HCT116 (cell line): ENCODE data around the gene IGFN1. TPM values are rescaled to one million over a fixed set of nuclear protein-coding genes. Genes with fewer than 3 reads are reported as not detected.

Source experiments
- ATAC-seq: fragments of 200-7000 bp; cut with Tn5 transposase; 2 replicates; pipeline ENCODE4 v1.9.1; 2020; ENCODE audit warnings: mild to moderate bottlenecking, moderate library complexity
- BruUV-seq: library from RNA; stranded (reverse); fragments of 400-500 nt; replicated peaks from 2 replicates; lab custom pipeline; 2021; lab: Mats Ljungman, UMichigan
- CTCF ChIA-PET: fragments of 300-600 bp; sonication (Branson Sonifier 250); formaldehyde crosslinking; loops from one replicate; lab custom pipeline; 2021; ENCODE audit warnings: antibody characterized with exemption; lab: Charles Lee
- POLR2A ChIA-PET: fragments of 300-600, 350-600 bp; sonication (Branson Sonifier 250); formaldehyde crosslinking; loops from one replicate; lab custom pipeline; 2021; ENCODE audit warnings: antibody characterized with exemption; lab: Charles Lee
- RAD21 ChIA-PET, 2 experiments: fragments of 300-600 bp; sonication (Branson Sonifier 250); formaldehyde crosslinking; loops; one replicate each; lab custom pipeline; 2023; ENCODE audit warnings: low total read pairs in 2 of 2; ENCODE audit not compliant: uncharacterized antibody in 2 of 2, unreplicated experiment in 2 of 2, low non-redundant PET in 1 of 2; lab: Charles Lee
- DNase-seq: peaks from one replicate; pipeline ENCODE4 v3.0.0-alpha.2; 2010; ENCODE audit warnings: low read depth, low spot score
- H2AFZ ChIP-seq: fragments of 200-600 bp; shearing (Covaris generic), sonication (generic); 2 replicates; pipeline ENCODE4 v1.6.1; 2017; ENCODE audit warnings: low read depth, mixed run types, mixed read lengths, antibody characterized with exemption, low read length; ENCODE audit not compliant: poor library complexity, severe bottlenecking
- H3K27ac ChIP-seq: 2 replicates; pipeline ENCODE4 v1.5.1; 2012; ENCODE audit warnings: low read depth, low read length
- H3K27me3 ChIP-seq: fragments of 200-600 bp; sonication (generic); 2 replicates; pipeline ENCODE4 v1.6.1; 2016; ENCODE audit warnings: mixed run types, low read length, mixed read lengths; ENCODE audit not compliant: insufficient read depth
- H3K36me3 ChIP-seq, 2 experiments: fragments of 200-500 bp in 1 of 2; fragments of 200-600 bp in 1 of 2; sonication (Bioruptor generic) in 1 of 2; sonication (generic) in 1 of 2; 2 replicates each; pipeline versions ENCODE4 v1.5.1 to v1.6.1; 2014 to 2016; ENCODE audit warnings: low read length in 2 of 2, inconsistent platforms in 1 of 2, mixed read lengths in 1 of 2, mixed run types in 1 of 2; ENCODE audit not compliant: insufficient read depth in 2 of 2, control insufficient read depth in 1 of 2
- H3K4me1 ChIP-seq, 2 experiments: fragments of 200-600 bp in 1 of 2; sonication (generic) in 1 of 2; 2 replicates each; pipeline versions ENCODE4 v1.5.1 to v1.6.1; 2012 to 2017; ENCODE audit warnings: low read length in 2 of 2, inconsistent platforms in 1 of 2, mild to moderate bottlenecking in 1 of 2, mixed read lengths in 1 of 2, mixed run types in 1 of 2, moderate library complexity in 1 of 2; ENCODE audit not compliant: insufficient read depth in 2 of 2, control insufficient read depth in 1 of 2
- H3K4me2 ChIP-seq: fragments of 200-600 bp; sonication (generic); 2 replicates; pipeline ENCODE4 v1.6.1; 2017; ENCODE audit warnings: mixed run types, low read length, mixed read lengths
- H3K4me3 ChIP-seq, 2 experiments: fragments of 200-600 bp in 1 of 2; sonication (generic) in 1 of 2; replicated peaks in 1 of 2; 2 replicates each; pipeline ENCODE4 v1.5.1; 2011 to 2016; ENCODE audit warnings: low read length in 2 of 2, control low read depth in 1 of 2, low read depth in 1 of 2, mild to moderate bottlenecking in 1 of 2, mixed read lengths in 1 of 2, mixed run types in 1 of 2
- H3K79me2 ChIP-seq: fragments of 200-600 bp; sonication (generic); 2 replicates; pipeline ENCODE4 v1.6.1; 2017; ENCODE audit warnings: mild to moderate bottlenecking, mixed run types, low read length, moderate library complexity, mixed read lengths; ENCODE audit not compliant: insufficient read depth
- H3K9ac ChIP-seq: fragments of 200-600 bp; sonication (generic); 2 replicates; pipeline ENCODE4 v1.6.1; 2016; ENCODE audit warnings: low read length, mixed read lengths
- H3K9me2 ChIP-seq: fragments of 200-600 bp; sonication (generic), shearing (Covaris generic); 2 replicates; pipeline ENCODE4 v1.6.1; 2017; ENCODE audit warnings: mixed run types, mild to moderate bottlenecking, moderate library complexity; ENCODE audit not compliant: insufficient read depth
- H3K9me3 ChIP-seq, 2 experiments: fragments of 200-500 bp in 1 of 2; fragments of 200-600 bp in 1 of 2; sonication (Bioruptor generic) in 1 of 2; sonication (generic) in 1 of 2; 2 replicates each; pipeline ENCODE4 v1.6.1; 2014 to 2017; ENCODE audit warnings: low read length in 2 of 2, mixed read lengths in 2 of 2, inconsistent platforms in 1 of 2, low read depth in 1 of 2, mild to moderate bottlenecking in 1 of 2, mixed run types in 1 of 2, moderate library complexity in 1 of 2; ENCODE audit not compliant: control insufficient read depth in 1 of 2, insufficient read depth in 1 of 2
- H4K20me1 ChIP-seq: fragments of 200-600 bp; sonication (generic), shearing (Covaris generic); 2 replicates; pipeline ENCODE4 v1.6.1; 2017; ENCODE audit warnings: mixed run types, mild to moderate bottlenecking, moderate library complexity; ENCODE audit not compliant: insufficient read depth
- CBX3 ChIP-seq: IDR thresholded peaks from 2 replicates; pipeline ENCODE4 v1.6.1; 2012; ENCODE audit warnings: low read depth
- CEBPB ChIP-seq: IDR thresholded peaks from 2 replicates; pipeline ENCODE4 v1.6.1; 2012; ENCODE audit warnings: low read depth
- EZH2 ChIP-seq: fragments of 200-600 bp; sonication (generic); IDR thresholded peaks from 2 replicates; pipeline ENCODE4 v1.6.1; 2017; ENCODE audit warnings: antibody characterized with exemption, mixed run types
- FOSL1 ChIP-seq: IDR thresholded peaks from 2 replicates; pipeline ENCODE4 v1.6.1; 2012; ENCODE audit warnings: low read depth
- JUND ChIP-seq: IDR thresholded peaks from 2 replicates; pipeline ENCODE4 v1.6.1; 2012
- POLR2A ChIP-seq: IDR thresholded peaks from 2 replicates; pipeline ENCODE4 v1.7.0; 2011; ENCODE audit warnings: borderline replicate concordance; ENCODE audit not compliant: insufficient read depth, insufficient read length; ENCODE audit errors: extremely low read depth
- POLR2AphosphoS5 ChIP-seq: IDR thresholded peaks from 2 replicates; pipeline ENCODE4 v1.6.1; 2011; ENCODE audit warnings: mild to moderate bottlenecking, low read depth, low read length, moderate library complexity
- REST ChIP-seq: IDR thresholded peaks from 2 replicates; pipeline ENCODE4 v1.6.1; 2012; ENCODE audit warnings: low read depth
- SIN3A ChIP-seq: IDR thresholded peaks from 2 replicates; pipeline ENCODE4 v1.6.1; 2012; ENCODE audit warnings: low read depth
- SP1 ChIP-seq: IDR thresholded peaks from 2 replicates; pipeline ENCODE4 v1.6.1; 2012; ENCODE audit warnings: low read depth
- TCF7L2 ChIP-seq: IDR thresholded peaks from 2 replicates; pipeline ENCODE4 v1.7.0; 2011; ENCODE audit warnings: borderline replicate concordance, inconsistent platforms; ENCODE audit not compliant: insufficient read depth, insufficient read length; ENCODE audit errors: extremely low read depth
- YY1 ChIP-seq: IDR thresholded peaks from 2 replicates; pipeline ENCODE4 v1.6.1; 2011; ENCODE audit warnings: low read length, low read depth, moderate library complexity, mild to moderate bottlenecking; ENCODE audit not compliant: insufficient replicate concordance; ENCODE audit errors: extremely low read depth
- ZFX ChIP-seq: fragments of 450-650 bp; IDR thresholded peaks from 2 replicates; pipeline ENCODE4 v1.6.1; 2017
- intact Hi-C: fragments of 100-400 bp; cut with micrococcal nuclease; formaldehyde crosslinking; loops from 2 replicates; pipeline ENCODE4 v1.10.0; 2022
- total RNA-seq: library from RNA; stranded (reverse); gene quantifications from one replicate; pipeline ENCODE4 v1.2.1, GENCODE V29; 2021; ENCODE audit not compliant: unreplicated experiment

The IGFN1 gene
- total RNA-seq, 1 experiment from 2014 or later: not detected

- Histone ChIP-seq H3K36me3 (no peaks in the 10 kb centered on the region), H3K4me3 (peak overlapping the region; percentile 61 to 68), H3K79me2 (no peaks in the 10 kb centered on the region), H3K27ac (no peak overlapping the region), H3K9me3 (no peaks in the 10 kb centered on the region), H4K20me1 (no peaks in the 10 kb centered on the region), H3K4me1 (peaks cover 9 to 16% of the 10 kb centered on the region in 2 experiments), H3K9ac (peak overlapping the region; percentile 69; the same call in 1 of the 2 replicates), H3K27me3 (no peaks in the 10 kb centered on the region), H3K4me2 (peak overlapping the region; percentile 96), H3K9me2 (no peaks in the 10 kb centered on the region), H2AFZ (peak overlapping the region; percentile 91)
- TF ChIP-seq TCF7L2: no peak
- no peak for TF ChIP-seq SP1
- no peak for TF ChIP-seq CBX3
- no peak for TF ChIP-seq JUND
- BruUV-seq: TSS peak; percentile 80
- POLR2A ChIA-PET: interaction anchor here (1.2 kb wide), 1 partner anchor 16 kb away, joined by 6 read pairs; the partner anchor contains the start of gene TMEM9
- intact Hi-C loops: loop anchor here (2.0 kb wide), 1 partner anchor 43 kb away; the partner anchor contains the start of gene ASCL5
- RAD21 ChIA-PET: no interaction called here
- CTCF ChIA-PET: interaction anchor here (1.0 to 1.1 kb wide), 2 partner anchors 16 to 53 kb away, joined by 3 read pairs; partner anchors contain the start of gene TMEM9
- ATAC-seq: no peak
- no peak for DNase-seq
These were observed 20.6 kb upstream of the IGFN1 start for GRCh38 chr1:201169971-201170532.

GRCh38 chr1:201170533-201171062 lies 20.0 kb upstream of the IGFN1 start:
- intact Hi-C loops: loop anchor here (2.0 kb wide), 1 partner anchor 44 kb away; the partner anchor contains the start of gene ASCL5
- DNase-seq (peak; percentile 92), ATAC-seq (peak; percentile 98)
- no peaks in the 10 kb centered on the region for H3K79me2 ChIP-seq
- no peak; the same call in 1 of the 2 replicates for TF ChIP-seq CBX3
- TF ChIP-seq POLR2A: peak; percentile 80
- TF ChIP-seq CEBPB: peak; percentile 87
- TF ChIP-seq JUND: no peak; the same call in 1 of the 2 replicates
- TF ChIP-seq EZH2: no peak
- no peak for TF ChIP-seq REST
- peak; percentile 47 for TF ChIP-seq TCF7L2
- peak; percentile 48 for TF ChIP-seq SP1
- peak; percentile 86 for TF ChIP-seq SIN3A
- peak; percentile 73 for TF ChIP-seq YY1
- TF ChIP-seq ZFX: 0 out of 2 replicates have a peak, but pooled peaks have one; percentile 22
- peak; percentile 99 for TF ChIP-seq POLR2AphosphoS5
- no peak for TF ChIP-seq FOSL1
- POLR2A ChIA-PET: interaction anchor here (1.6 kb wide), 1 partner anchor 11 kb away, joined by 4 read pairs; no protein-coding TSS in a partner anchor
- no peaks in the 10 kb centered on the region for H3K9me2 ChIP-seq
- peak overlapping the region; percentile 96 for H3K4me2 ChIP-seq
- H3K27me3 ChIP-seq: no peaks in the 10 kb centered on the region
- H3K9me3 ChIP-seq: no peaks in the 10 kb centered on the region
- H3K4me1 ChIP-seq: peaks cover 9 to 16% of the 10 kb centered on the region in 2 experiments
- H4K20me1 ChIP-seq: no peaks in the 10 kb centered on the region
- no TSS peak for BruUV-seq
- RAD21 ChIA-PET: no interaction called here
- CTCF ChIA-PET: interaction anchor here (1.8 kb wide), 1 partner anchor 21 kb away, joined by 5 read pairs; no protein-coding TSS in a partner anchor
- H3K9ac ChIP-seq: peak overlapping the region; percentile 69
- peak overlapping the region; percentile 61 to 68 for H3K4me3 ChIP-seq
- no peaks in the 10 kb centered on the region for H3K36me3 ChIP-seq
- H3K27ac ChIP-seq: peak overlapping the region; percentile 86
- peak overlapping the region; percentile 98 for H2AFZ ChIP-seq
